PC-9 (cell line): ENCODE data around the gene TNS1. TPM values are rescaled to one million over a fixed set of nuclear protein-coding genes. Genes with fewer than 3 reads are reported as not detected.

Source experiments
- BruUV-seq: library from RNA; stranded (reverse); fragments of 400-500 nt; replicated peaks from 2 replicates; lab custom pipeline; 2021; lab: Mats Ljungman, UMichigan
- CTCF ChIA-PET: fragments of 300-600 bp; sonication (Branson Sonifier 250); formaldehyde crosslinking; loops from one replicate; lab custom pipeline; 2022; ENCODE audit warnings: antibody characterized with exemption; lab: Charles Lee
- POLR2A ChIA-PET: fragments of 300-600 bp; sonication (Branson Sonifier 250); formaldehyde crosslinking; loops from one replicate; lab custom pipeline; 2022; ENCODE audit warnings: antibody characterized with exemption; ENCODE audit not compliant: unreplicated experiment; lab: Charles Lee
- DNase-seq, 2 experiments: peaks; one replicate each; pipeline versions ENCODE4 v3.0.0 to v3.0.0-alpha.2; 2015 to 2022; ENCODE audit warnings: mixed read lengths in 1 of 2
- H2AFZ ChIP-seq: fragments of 200-600 bp; sonication (generic); 2 replicates; pipeline ENCODE4 v1.8.1; 2017; ENCODE audit warnings: antibody characterized with exemption
- H3F3A ChIP-seq: fragments of 200-600 bp; sonication (generic); 2 replicates; pipeline ENCODE4 v1.8.1; 2017; ENCODE audit warnings: antibody characterized with exemption, mild to moderate bottlenecking, low read depth; ENCODE audit not compliant: insufficient read depth
- H3K27ac ChIP-seq: fragments of 200-600 bp; sonication (generic); 2 replicates; pipeline ENCODE4 v1.6.1; 2016; ENCODE audit warnings: mixed run types
- H3K27me3 ChIP-seq: fragments of 200-600 bp; sonication (generic); 2 replicates; pipeline ENCODE4 v1.6.1; 2016; ENCODE audit warnings: low read depth, mixed run types; ENCODE audit not compliant: insufficient read depth
- H3K36me3 ChIP-seq: fragments of 200-600 bp; sonication (generic); 2 replicates; pipeline ENCODE4 v1.6.1; 2016; ENCODE audit warnings: low read depth, mixed run types
- H3K4me1 ChIP-seq: fragments of 200-600 bp; sonication (generic); replicated peaks from 2 replicates; pipeline ENCODE4 v1.6.1; 2016; ENCODE audit warnings: mixed run types; ENCODE audit not compliant: insufficient read depth
- H3K4me2 ChIP-seq: fragments of 200-600 bp; sonication (generic); 2 replicates; pipeline ENCODE4 v1.6.1; 2017; ENCODE audit warnings: mixed run types
- H3K4me3 ChIP-seq: fragments of 200-600 bp; sonication (generic); 2 replicates; pipeline ENCODE4 v1.6.1; 2016; ENCODE audit warnings: mixed run types
- H3K79me2 ChIP-seq: fragments of 200-600 bp; sonication (generic); 2 replicates; pipeline ENCODE4 v1.6.1; 2017; ENCODE audit warnings: low read depth, mixed run types
- H3K9me2 ChIP-seq: fragments of 200-600 bp; sonication (generic); 2 replicates; pipeline ENCODE4 v1.8.1; 2017; ENCODE audit warnings: mild to moderate bottlenecking; ENCODE audit not compliant: insufficient read depth
- H3K9me3 ChIP-seq: fragments of 200-600 bp; sonication (generic); 2 replicates; pipeline ENCODE4 v1.8.1; 2016; ENCODE audit warnings: low read depth; ENCODE audit not compliant: insufficient read depth
- H4K20me1 ChIP-seq: fragments of 200-600 bp; sonication (generic); 2 replicates; pipeline ENCODE4 v1.8.1; 2017; ENCODE audit not compliant: insufficient read depth
- CTCF ChIP-seq: fragments of 200-600 bp; sonication (generic); conservative IDR thresholded peaks from 2 replicates; pipeline ENCODE4 v1.6.1; 2017; ENCODE audit warnings: mixed run types, antibody characterized with exemption, mild to moderate bottlenecking, moderate library complexity
- EZH2 ChIP-seq: fragments of 200-600 bp; sonication (generic); IDR thresholded peaks from 2 replicates; pipeline ENCODE4 v1.8.0; 2017; ENCODE audit warnings: antibody characterized with exemption, low read depth
- intact Hi-C: fragments of 100-400 bp; cut with micrococcal nuclease; formaldehyde crosslinking; loops from one replicate; pipeline ENCODE4 v1.10.0; 2022; ENCODE audit not compliant: unreplicated experiment
- total RNA-seq: library from RNA; stranded (reverse); gene quantifications from 2 replicates; pipeline ENCODE4 v1.2.3, GENCODE V29; 2021

Gene TNS1
- total RNA-seq, 1 experiment from 2014 or later: 5.5 TPM

- POLR2A ChIA-PET: no interaction called here
- Histone ChIP-seq H3K4me2 (no peak overlapping the region), H3K27me3 (no peaks in the 10 kb centered on the region), H2AFZ (no peak overlapping the region), H4K20me1 (no peaks in the 10 kb centered on the region), H3K79me2 (no peaks in the 10 kb centered on the region), H3K9me3 (peaks cover 6% of the 10 kb centered on the region), H3K4me1 (no peaks in the 10 kb centered on the region), H3K36me3 (no peaks in the 10 kb centered on the region), H3K27ac (no peak overlapping the region), H3K9me2 (no peaks in the 10 kb centered on the region), H3K4me3 (no peak overlapping the region), H3F3A (no peaks in the 10 kb centered on the region)
- intact Hi-C loops: no loop called here
- TF ChIP-seq CTCF (no peak), EZH2 (no peak)
- no TSS peak for BruUV-seq
- CTCF ChIA-PET: interaction anchor here (0.6 kb wide), 1 partner anchor 971 kb away, joined by 3 read pairs; no protein-coding TSS in a partner anchor
- no peak for DNase-seq
These were observed 241.0 kb downstream of the TNS1 start for GRCh38 chr2:217761645-217762277.

GRCh38 chr2:217759991-217760390 is 242.8 kb downstream of the TNS1 start:
- no TSS peak for BruUV-seq
- H4K20me1 ChIP-seq: no peaks in the 10 kb centered on the region
- CTCF ChIA-PET: no interaction called here

DNA sequence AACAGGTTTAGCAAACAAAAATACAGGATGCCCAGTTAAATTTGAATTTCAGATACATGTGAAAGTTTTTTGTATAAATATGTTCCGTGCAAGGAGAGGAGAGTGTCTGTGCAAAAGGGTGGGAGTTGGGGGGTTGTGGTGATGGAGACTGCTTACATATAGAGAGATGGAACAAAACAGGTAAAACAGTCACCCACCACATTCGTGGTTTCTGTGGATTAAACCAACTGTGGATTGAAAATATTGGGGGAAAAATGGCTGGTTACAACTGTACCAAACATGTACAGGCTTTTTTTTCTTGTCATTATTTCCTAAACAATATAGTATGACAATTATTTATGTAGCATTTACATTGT is 245.7 kb downstream of the TNS1 start:
- no peak for DNase-seq
- TF ChIP-seq EZH2 (no peak), CTCF (no peak)
- Histone ChIP-seq H3K79me2 (no peaks in the 10 kb centered on the region), H3K36me3 (no peaks in the 10 kb centered on the region), H2AFZ (no peak overlapping the region), H3K4me1 (no peaks in the 10 kb centered on the region), H3K27ac (no peak overlapping the region), H3F3A (no peaks in the 10 kb centered on the region), H3K4me2 (no peak overlapping the region), H3K9me3 (peaks cover 2% of the 10 kb centered on the region; the same call in 1 of the 2 replicates), H3K27me3 (no peaks in the 10 kb centered on the region), H3K4me3 (no peak overlapping the region), H4K20me1 (no peaks in the 10 kb centered on the region), H3K9me2 (no peaks in the 10 kb centered on the region)
- no TSS peak for BruUV-seq
- ChIA-PET CTCF (interaction anchor here (0.6 kb wide), 1 partner anchor 8 kb away, joined by 3 read pairs; no protein-coding TSS in a partner anchor), POLR2A (no interaction called here)
- intact Hi-C loops: loop anchor here (2.0 to 5.0 kb wide), 4 partner anchors 246 to 1240 kb away; partner anchors contain the start of gene IGFBP5

More at GRCh38 chr2:217759991-217760390, 242.8 kb downstream of the TNS1 start:
- POLR2A ChIA-PET: no interaction called here
- no peak overlapping the region for H3K4me2 ChIP-seq
- H3F3A ChIP-seq: no peaks in the 10 kb centered on the region
- no peaks in the 10 kb centered on the region for H3K4me1 ChIP-seq
- peaks cover 6% of the 10 kb centered on the region for H3K9me3 ChIP-seq
- DNase-seq: no peak
- no peak overlapping the region for H3K4me3 ChIP-seq
- intact Hi-C loops: loop anchor here (5.0 kb wide), 3 partner anchors 1063 to 1243 kb away; partner anchors contain the start of gene IGFBP5
- no peaks in the 10 kb centered on the region for H3K79me2 ChIP-seq
- H2AFZ ChIP-seq: no peak overlapping the region
- no peaks in the 10 kb centered on the region for H3K36me3 ChIP-seq
- no peaks in the 10 kb centered on the region for H3K9me2 ChIP-seq
- TF ChIP-seq CTCF: no peak
- TF ChIP-seq EZH2: no peak
- no peak overlapping the region for H3K27ac ChIP-seq
- H3K27me3 ChIP-seq: no peaks in the 10 kb centered on the region
